Esophagus muscularis mucosa (tissue), 4 donors: Measurements from ENCODE around the gene PEX10.

Experiments
- EP300 ChIP-seq: sonication (generic); formaldehyde crosslinking; IDR thresholded peaks from one replicate; pipeline ENCODE4 v1.6.1; 2017; ENCODE audit warnings: antibody characterized with exemption
- POLR2A ChIP-seq: fragments of 450-650 bp; IDR thresholded peaks from one replicate; pipeline ENCODE4 v1.6.1; 2017; ENCODE audit warnings: antibody characterized with exemption, moderate library complexity, mild to moderate bottlenecking, low read depth
- TF ChIP-seq, protein P1 (sequence below), 3 experiments: fragments of 200-600 bp in 2 of 3; fragments of 450-650 bp in 1 of 3; sonication (generic) in 2 of 3; IDR thresholded peaks; one replicate each; pipeline ENCODE4 v1.5.1; 2017 to 2019; ENCODE audit warnings: antibody characterized with exemption in 3 of 3, mild to moderate bottlenecking in 2 of 3, moderate library complexity in 1 of 3

- TF ChIP-seq, protein P1, sequence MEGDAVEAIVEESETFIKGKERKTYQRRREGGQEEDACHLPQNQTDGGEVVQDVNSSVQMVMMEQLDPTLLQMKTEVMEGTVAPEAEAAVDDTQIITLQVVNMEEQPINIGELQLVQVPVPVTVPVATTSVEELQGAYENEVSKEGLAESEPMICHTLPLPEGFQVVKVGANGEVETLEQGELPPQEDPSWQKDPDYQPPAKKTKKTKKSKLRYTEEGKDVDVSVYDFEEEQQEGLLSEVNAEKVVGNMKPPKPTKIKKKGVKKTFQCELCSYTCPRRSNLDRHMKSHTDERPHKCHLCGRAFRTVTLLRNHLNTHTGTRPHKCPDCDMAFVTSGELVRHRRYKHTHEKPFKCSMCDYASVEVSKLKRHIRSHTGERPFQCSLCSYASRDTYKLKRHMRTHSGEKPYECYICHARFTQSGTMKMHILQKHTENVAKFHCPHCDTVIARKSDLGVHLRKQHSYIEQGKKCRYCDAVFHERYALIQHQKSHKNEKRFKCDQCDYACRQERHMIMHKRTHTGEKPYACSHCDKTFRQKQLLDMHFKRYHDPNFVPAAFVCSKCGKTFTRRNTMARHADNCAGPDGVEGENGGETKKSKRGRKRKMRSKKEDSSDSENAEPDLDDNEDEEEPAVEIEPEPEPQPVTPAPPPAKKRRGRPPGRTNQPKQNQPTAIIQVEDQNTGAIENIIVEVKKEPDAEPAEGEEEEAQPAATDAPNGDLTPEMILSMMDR (IDR thresholded peaks at IDR 0.05): no peak
- TF ChIP-seq POLR2A (no peak), EP300 (no peak)
Measured at GRCh38 chr1:2405588-2406295, 6.6 kb downstream of the PEX10 start.
